Measurements from ENCODE around the gene HHEX.

The HHEX gene

DNA sequence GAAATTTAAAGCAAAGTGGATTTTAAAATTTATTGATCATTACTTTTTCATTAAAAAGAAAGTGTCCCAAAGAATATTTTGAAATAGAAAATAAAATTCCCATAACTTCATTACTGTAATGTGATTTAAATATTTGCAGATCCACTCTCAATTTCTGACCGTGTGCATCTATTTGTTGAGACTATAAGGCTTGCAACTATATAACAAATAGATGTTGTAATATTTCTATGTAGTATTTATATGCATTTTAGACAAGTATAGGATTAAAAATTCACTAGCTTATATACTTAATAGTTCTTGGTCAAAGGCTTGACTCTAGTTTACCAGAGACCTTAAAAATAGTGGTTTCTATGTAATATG is 3.8 kb downstream of the HHEX start:
- DNase-seq = no peak

- no peak for DNase-seq
Observed at GRCh38 chr10:92695679-92696605, 6.2 kb downstream of the HHEX start.

- DNase-seq = no peak
Observed at GRCh38 chr10:92696606-92697383, 7.0 kb downstream of the HHEX start.

DNA sequence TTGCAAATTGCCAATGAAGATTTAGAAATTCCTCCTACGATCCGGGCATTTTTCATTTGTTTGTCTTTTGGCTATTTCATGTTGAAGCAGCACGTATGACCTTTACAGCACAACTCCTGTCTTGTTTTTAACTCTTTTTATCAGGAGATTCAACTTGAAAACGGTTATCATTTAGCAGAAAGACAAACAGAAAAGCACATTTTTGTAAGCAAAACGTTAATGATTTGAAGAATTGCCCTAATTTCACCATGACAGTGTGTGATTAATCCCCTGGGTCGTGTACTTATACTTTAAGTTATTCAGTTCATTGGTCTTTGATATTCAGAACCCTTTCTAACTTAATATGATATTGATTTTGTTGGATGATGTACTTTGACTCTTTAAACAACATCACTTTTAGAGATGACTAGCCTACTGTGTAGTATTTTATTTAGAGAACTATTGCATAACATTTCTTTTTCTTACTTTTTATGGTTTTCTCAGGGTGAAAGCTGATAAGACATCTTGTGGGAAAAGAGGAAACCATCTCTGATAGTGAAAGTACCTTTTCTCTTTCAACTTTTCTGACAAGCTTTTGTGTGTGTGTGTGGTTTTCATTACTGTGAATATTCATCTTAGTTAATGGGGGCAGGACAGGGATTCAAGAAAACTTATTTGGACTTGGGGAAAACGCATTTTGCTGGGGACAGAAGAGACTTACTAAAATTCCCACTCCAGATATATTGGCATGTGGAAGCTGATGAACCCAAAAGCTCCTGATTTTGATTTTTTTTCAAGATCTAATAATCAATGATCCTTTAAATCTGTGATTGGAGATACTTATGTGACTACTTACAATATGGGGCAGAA is 8.1 kb downstream of the HHEX start:
- no peak for DNase-seq

DNA sequence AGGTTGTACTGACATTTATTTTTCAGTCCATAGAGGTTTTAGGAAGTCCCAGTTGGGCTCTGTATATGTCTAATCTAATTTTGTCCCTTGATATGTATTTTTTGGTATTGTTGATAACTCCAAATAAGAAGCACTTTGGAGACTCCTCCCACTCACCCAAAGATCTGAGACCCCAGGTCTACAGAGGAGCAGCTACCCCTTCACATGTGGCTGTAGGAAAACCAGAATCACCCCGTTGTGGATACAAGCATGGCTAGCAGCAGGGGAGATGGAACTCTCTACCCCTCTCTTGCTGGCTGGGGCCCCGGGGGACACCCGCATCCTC is 9.4 kb downstream of the HHEX start:
- DNase-seq = no peak

DNA sequence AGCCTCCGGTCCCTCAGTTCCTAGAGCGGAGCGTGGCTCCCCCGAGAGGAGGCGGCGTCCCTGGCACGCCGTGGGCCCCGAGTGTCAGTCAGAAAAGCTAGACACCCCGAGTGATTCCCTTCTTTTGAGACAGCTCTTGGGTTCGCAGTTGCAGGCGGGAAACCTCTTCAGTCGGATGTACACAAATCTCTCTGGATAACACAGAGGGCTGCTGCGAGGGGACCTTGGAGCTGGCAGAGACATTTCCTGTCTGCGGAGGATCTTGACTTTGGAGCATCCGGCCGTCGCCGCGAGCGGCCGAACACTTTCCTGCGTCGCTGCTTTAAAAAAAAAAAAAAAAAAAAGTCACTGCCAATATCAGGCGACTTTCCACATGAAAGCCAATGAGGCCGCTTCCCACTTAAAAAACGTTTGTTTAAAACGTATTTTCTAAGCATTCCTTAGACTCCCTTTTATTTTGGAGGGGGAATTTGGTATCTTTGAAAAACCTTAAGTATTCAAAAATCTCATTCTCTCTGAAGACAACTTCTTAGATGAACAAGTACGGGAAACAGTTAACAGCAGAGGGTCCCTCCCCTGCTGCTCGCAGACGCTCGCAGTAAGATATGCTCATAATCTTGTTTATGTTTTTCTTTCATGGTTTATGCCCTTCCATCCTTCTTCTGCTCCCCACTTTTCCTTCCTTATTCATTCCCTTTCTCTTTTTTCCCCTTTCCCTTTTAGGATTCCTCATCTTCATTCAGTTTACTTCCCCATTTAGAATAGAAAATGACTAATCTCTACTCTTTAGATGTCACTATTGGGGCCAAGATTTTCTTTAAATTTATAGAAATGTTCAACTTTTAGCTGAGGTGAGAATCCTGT is 10.0 kb downstream of the HHEX start:
- peak; percentile 53 for DNase-seq

DNA sequence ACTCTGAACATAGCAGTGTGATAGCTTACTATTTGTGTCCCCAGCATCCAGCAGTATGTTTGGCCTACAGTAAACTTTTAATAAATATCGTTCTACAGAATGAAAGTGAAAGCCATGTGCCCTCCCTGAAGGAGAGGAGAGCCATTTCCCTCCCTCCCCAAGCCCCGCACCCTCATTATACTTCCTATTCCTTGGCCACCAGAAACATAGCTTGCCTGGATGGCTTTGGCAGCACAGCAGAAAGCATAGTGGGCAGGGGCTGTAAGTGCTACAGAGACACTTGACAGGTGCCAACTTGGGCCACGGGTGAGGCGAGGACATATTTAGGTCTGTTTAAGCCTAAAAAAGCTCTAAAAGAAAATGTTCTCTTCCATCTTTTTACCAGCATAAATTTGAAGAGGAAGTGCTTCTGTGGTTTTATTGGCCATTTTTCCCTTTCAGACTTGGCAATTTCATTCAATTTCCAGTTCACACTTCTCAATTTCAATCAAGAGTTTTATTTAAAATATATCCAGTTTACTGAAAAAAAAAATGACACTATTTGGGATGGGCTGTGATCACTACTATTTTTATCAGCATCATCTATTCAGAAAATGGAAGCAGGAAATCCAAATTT is 12.7 kb downstream of the HHEX start:
- DNase-seq = no peak

GRCh38 chr10:92712016-92712889 is 22.5 kb downstream of the HHEX start:
- no peak for DNase-seq

GRCh38 chr10:92714152-92714845 is 24.5 kb downstream of the HHEX start:
- no peak for DNase-seq

GRCh38 chr10:92714872-92715271 is 25.1 kb downstream of the HHEX start:
- no peak for DNase-seq

DNA sequence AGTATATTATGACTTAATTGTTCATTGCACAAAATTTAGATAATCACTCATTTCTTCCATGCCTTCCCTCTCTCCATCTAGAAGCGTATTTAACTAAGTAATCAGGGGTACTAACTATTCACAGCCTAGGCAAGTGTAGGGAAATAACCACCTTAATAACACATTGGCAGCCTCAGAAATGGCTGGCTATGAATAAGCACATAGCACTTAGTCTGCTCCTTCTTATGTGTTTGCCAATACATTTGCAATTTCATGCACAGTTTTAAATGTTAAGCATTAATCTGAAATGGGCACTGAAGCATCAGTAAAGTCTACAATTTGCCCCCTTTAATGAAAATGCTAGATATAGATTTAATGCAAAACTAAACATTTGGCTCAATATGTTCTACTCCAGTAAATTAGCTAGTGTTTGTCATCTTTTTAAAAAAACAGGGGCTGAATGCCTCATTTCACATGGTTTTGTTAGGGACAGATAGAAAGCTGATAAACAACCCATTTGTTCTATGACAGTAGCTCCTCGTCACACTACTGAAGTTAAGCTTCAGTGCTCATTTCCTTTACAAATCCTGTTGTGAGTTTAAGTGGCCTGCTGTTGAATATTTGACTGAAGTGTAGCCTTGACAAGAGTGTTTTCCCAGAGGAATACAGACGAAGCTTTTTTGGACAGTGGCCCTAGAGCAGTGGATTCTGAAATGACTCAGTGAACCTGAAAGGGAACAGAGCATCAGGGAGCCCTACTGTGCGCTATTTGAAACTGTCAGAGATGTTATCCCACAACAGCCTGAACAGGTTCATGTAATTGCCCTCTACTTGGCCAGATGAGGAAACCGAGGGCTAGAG is 30.5 kb downstream of the HHEX start:
- no peak for DNase-seq

DNA sequence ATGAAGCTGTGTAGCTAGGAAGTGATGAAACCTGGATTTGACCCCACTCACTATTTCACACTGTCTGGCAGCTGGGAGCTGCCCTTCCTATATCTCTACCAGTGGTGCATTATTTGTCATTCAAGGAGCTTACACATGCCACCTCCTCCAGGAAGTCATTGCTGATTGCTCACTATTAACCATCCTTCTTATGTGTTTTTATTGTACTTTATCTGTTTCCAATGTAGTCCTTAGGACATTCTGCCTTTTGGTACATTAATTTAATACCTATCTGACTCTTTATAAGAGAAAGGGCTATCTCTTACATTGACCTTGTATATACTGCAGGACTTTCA is 31.0 kb downstream of the HHEX start:
- no peak for DNase-seq

DNA sequence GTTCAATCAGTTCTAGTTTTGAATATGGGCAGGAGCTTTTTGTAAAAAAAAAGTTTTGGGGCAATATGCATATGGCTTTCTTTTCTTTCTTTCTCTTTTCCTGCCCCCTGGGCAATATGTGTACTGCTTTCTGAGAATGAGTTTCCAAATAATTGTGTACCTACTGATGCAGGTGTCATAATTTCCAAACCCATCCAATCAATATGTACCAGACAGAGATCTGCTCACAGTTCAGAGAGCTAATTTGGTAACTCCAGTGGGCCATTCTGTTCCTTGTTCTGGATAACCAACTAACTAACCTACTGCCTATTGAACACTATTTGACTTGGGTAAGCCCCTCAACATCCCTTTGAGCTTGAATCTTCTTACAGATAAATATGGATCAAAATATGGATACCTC is 32.6 kb downstream of the HHEX start:
- no peak for DNase-seq

GRCh38 chr10:92727141-92727540 is 37.4 kb downstream of the HHEX start:
- DNase-seq = no peak

GRCh38 chr10:92727550-92727949 is 37.8 kb downstream of the HHEX start:
- no peak for DNase-seq

GRCh38 chr10:92729886-92730285 is 40.1 kb downstream of the HHEX start:
- no peak for DNase-seq

DNA sequence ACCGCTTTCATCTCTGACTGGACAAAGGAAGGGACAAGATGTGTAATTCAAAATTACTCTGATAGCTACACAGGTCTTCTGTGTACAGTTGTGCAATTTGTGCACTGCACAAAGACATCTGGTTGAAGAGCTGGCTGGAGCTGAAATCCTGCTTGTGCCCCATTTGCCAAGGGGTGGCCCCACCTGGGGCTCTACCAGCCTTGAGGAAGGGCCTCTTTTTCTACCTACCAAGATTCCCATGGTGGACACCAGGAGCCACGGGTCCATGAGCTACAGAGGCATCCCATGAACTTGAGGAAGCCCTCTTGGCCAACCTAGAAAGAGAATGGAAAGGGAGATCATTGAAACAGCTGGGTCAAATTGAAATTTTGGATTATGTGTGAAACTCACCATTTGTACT is 43.2 kb downstream of the HHEX start:
- no peak for DNase-seq

- no peak for DNase-seq
Observed at GRCh38 chr10:92734301-92734700, 44.5 kb downstream of the HHEX start.

DNA sequence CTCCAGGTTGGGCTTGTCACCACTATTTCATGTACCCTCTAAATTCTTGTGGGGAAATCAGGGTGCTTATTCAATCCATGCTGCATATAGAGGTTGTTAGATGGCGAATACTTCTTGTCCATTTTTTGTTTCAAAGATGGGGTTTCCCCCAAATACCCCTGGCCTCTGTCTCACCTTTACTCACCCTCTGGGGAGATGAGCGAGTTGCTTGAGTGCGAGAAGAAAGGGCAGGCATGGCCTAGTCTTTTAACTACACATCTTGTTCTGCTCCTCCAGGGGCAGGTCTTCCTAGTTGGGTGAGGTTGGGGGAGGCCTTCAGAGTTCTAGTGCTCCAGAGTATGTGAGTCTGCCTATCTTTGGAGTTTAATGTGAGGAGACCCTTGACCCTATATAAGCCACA is 46.2 kb downstream of the HHEX start:
- DNase-seq = no peak

DNA sequence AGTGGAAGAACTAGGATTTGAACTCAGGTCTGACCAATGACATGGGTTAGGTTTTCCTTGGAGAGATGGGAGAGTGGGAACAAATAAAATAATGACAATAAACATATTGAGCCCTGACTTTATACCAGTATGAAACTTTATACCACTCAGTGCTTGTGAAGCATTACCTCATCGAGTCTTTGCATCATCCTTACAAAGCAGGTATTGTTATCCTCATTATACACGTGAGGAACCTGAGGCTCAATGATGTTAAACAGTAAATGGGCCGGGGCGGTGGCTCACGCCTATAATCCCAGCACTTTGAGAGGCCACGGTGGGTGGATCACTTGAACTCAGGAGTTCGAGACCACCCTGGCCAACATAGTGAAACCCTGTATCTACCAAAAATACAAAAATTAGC is 47.7 kb downstream of the HHEX start:
- DNase-seq = no peak

All from stimulated activated CD4-positive, alpha-beta T cell treated with anti-CD3 and anti-CD28 coated beads, Interleukin-15, amount 100 ng/mL, for 24 hours (primary cell).